ENCODE measurements around the gene ATG4A. TPM values are rescaled to one million over a fixed set of nuclear protein-coding genes. Genes with fewer than 3 reads are reported as not detected.

ATG4A gene
- total RNA-seq, 1 experiment from 2014 or later, result 4.6 TPM

DNA sequence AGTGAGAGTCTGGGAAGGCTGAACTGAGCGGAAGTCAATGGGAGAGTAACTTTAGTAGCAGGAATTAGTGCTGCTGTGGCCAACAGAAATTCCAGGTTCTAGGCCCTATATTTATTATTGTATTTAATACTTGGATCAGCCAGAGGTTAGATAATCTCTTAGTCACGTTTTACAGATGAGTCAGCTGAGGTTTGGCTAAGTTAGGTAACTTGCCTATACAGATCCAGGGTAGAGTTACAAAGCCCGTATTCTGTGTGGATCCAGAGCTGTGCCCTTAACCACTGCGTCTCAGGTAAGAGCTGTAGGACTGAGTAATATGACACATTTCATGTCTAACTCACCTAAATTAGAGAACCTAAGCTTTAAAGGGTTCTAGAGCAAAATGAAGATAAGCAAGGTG lies 20.7 kb upstream of the ATG4A start:
- Mint-ChIP-seq H3K27ac (ENCODE audit: unreplicated experiment) (no peak overlapping the region), H3K9me3 (ENCODE audit: unreplicated experiment) (no peaks in the 10 kb centered on the region), H3K36me3 (ENCODE audit: insufficient read depth, unreplicated experiment) (no peaks in the 10 kb centered on the region), H3K4me3 (ENCODE audit: unreplicated experiment) (no peak overlapping the region), H3K27me3 (ENCODE audit: insufficient read depth, unreplicated experiment) (peaks cover 16% of the 10 kb centered on the region), H3K4me1 (ENCODE audit: low read depth, unreplicated experiment) (no peaks in the 10 kb centered on the region)
- ChIA-PET CTCF (interaction anchor here (1.4 kb wide), 1 partner anchor 50 kb away, joined by 3 read pairs; no protein-coding TSS in a partner anchor), POLR2A (no interaction called here)
- H3K36me3 ChIP-seq (ENCODE audit: control insufficient read depth, insufficient read depth, low read length), result no peaks in the 10 kb centered on the region
- H3K4me1 ChIP-seq, result no peaks in the 10 kb centered on the region
- no peaks in the 10 kb centered on the region for H3K27me3 ChIP-seq (replicated peaks; ENCODE audit: control insufficient read depth, insufficient read depth, low read length)
- no TSS peak for BruUV-seq (replicated peaks)
- no peaks in the 10 kb centered on the region for H3K9me3 ChIP-seq
- TF ChIP-seq, protein P1, sequence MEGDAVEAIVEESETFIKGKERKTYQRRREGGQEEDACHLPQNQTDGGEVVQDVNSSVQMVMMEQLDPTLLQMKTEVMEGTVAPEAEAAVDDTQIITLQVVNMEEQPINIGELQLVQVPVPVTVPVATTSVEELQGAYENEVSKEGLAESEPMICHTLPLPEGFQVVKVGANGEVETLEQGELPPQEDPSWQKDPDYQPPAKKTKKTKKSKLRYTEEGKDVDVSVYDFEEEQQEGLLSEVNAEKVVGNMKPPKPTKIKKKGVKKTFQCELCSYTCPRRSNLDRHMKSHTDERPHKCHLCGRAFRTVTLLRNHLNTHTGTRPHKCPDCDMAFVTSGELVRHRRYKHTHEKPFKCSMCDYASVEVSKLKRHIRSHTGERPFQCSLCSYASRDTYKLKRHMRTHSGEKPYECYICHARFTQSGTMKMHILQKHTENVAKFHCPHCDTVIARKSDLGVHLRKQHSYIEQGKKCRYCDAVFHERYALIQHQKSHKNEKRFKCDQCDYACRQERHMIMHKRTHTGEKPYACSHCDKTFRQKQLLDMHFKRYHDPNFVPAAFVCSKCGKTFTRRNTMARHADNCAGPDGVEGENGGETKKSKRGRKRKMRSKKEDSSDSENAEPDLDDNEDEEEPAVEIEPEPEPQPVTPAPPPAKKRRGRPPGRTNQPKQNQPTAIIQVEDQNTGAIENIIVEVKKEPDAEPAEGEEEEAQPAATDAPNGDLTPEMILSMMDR (IDR thresholded peaks at IDR 0.05; ENCODE audit: insufficient read depth in 1 of 2, low read depth in 1 of 2, low read length in 1 of 2, severe bottlenecking in 1 of 2, unreplicated experiment in 1 of 2), result no peak
- DNase-seq, result no peak
- H3K4me3 ChIP-seq (ENCODE audit: low read depth, low read length), result no peak overlapping the region
- intact Hi-C loops (cut with micrococcal nuclease; ENCODE audit: unreplicated experiment), result loop anchor here (5.0 kb wide), 3 partner anchors 94 to 414 kb away; no protein-coding TSS in a partner anchor

DNA sequence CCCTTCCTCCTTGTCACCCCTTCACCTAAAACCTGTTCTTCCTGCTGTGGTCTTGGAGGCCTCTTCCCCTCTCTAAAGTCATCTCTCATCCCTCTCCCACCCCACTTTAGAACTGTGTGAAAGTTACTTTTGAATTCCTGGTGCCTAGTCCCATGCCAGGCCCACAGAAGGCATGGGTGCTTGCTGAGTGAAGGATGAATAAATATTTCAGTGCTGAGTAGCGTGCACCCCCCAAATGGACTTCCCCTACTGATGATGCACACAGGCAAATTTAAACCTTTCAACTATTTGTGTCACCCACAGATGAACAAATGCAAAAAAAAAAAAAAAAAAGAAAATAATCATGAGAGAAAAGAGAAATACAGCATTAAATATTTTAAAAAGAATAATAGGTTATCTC lies 20.0 kb upstream of the ATG4A start:
- no peaks in the 10 kb centered on the region for H3K36me3 Mint-ChIP-seq (ENCODE audit: insufficient read depth, unreplicated experiment)
- BruUV-seq (replicated peaks), result no TSS peak
- CTCF ChIA-PET, result no interaction called here
- TF ChIP-seq, protein P1 (IDR thresholded peaks at IDR 0.05; ENCODE audit: insufficient read depth in 1 of 2, low read depth in 1 of 2, low read length in 1 of 2, severe bottlenecking in 1 of 2, unreplicated experiment in 1 of 2), result no peak
- DNase-seq, result no peak
- H3K9me3 Mint-ChIP-seq (ENCODE audit: unreplicated experiment), result no peaks in the 10 kb centered on the region
- no peak overlapping the region for H3K4me3 Mint-ChIP-seq (ENCODE audit: unreplicated experiment)
- Histone ChIP-seq H3K27me3 (replicated peaks; ENCODE audit: control insufficient read depth, insufficient read depth, low read length) (no peaks in the 10 kb centered on the region), H3K4me3 (ENCODE audit: low read depth, low read length) (no peak overlapping the region), H3K9me3 (no peaks in the 10 kb centered on the region), H3K4me1 (no peaks in the 10 kb centered on the region), H3K36me3 (ENCODE audit: control insufficient read depth, insufficient read depth, low read length) (no peaks in the 10 kb centered on the region)
- no peaks in the 10 kb centered on the region for H3K4me1 Mint-ChIP-seq (ENCODE audit: low read depth, unreplicated experiment)
- peaks cover 16% of the 10 kb centered on the region for H3K27me3 Mint-ChIP-seq (ENCODE audit: insufficient read depth, unreplicated experiment)
- POLR2A ChIA-PET, result no interaction called here
- intact Hi-C loops (cut with micrococcal nuclease; ENCODE audit: unreplicated experiment), result loop anchor here (5.0 kb wide), 3 partner anchors 94 to 414 kb away; no protein-coding TSS in a partner anchor
- H3K27ac Mint-ChIP-seq (ENCODE audit: unreplicated experiment), result no peak overlapping the region

DNA sequence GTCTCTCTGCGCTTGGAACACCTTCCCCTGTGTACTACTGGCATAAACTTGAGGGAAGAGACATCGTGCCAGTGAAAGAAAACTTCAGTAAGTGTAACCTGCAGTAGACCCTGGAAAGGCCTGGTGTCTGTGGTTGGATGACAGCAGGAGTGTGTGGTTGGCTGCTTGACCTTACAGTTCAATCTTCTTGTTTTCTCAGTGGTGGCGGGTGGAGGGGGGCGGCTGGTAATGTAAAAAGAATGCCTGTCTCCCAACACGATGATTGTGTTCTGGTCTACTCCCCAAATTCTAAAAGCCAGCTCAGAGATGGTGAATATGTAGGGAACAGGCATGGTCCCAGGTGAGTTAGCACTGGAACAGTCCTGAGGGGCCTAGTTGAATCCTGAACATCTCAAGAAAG lies 18.8 kb upstream of the ATG4A start:
- Mint-ChIP-seq H3K4me3 (ENCODE audit: unreplicated experiment) (no peak overlapping the region), H3K27ac (ENCODE audit: unreplicated experiment) (no peak overlapping the region), H3K36me3 (ENCODE audit: insufficient read depth, unreplicated experiment) (no peaks in the 10 kb centered on the region), H3K27me3 (ENCODE audit: insufficient read depth, unreplicated experiment) (peaks cover 16% of the 10 kb centered on the region), H3K4me1 (ENCODE audit: low read depth, unreplicated experiment) (no peaks in the 10 kb centered on the region), H3K9me3 (ENCODE audit: unreplicated experiment) (no peaks in the 10 kb centered on the region)
- Histone ChIP-seq H3K27me3 (replicated peaks; ENCODE audit: control insufficient read depth, insufficient read depth, low read length) (no peaks in the 10 kb centered on the region), H3K4me3 (ENCODE audit: low read depth, low read length) (no peak overlapping the region), H3K4me1 (no peaks in the 10 kb centered on the region), H3K9me3 (no peaks in the 10 kb centered on the region), H3K36me3 (ENCODE audit: control insufficient read depth, insufficient read depth, low read length) (no peaks in the 10 kb centered on the region)
- intact Hi-C loops (cut with micrococcal nuclease; ENCODE audit: unreplicated experiment), result loop anchor here (1.0 to 5.0 kb wide), 4 partner anchors 52 to 415 kb away; no protein-coding TSS in a partner anchor
- TF ChIP-seq, protein P1 (IDR thresholded peaks at IDR 0.05; ENCODE audit: insufficient read depth in 1 of 2, low read depth in 1 of 2, low read length in 1 of 2, severe bottlenecking in 1 of 2, unreplicated experiment in 1 of 2), result no peak
- POLR2A ChIA-PET, result no interaction called here
- CTCF ChIA-PET, result no interaction called here
- BruUV-seq (replicated peaks), result no TSS peak
- no peak for DNase-seq
